8988T (cell line): ENCODE measurements around the gene SCD5.

ENCODE experiments used
- DNase-seq: peaks from one replicate; pipeline ENCODE4 v3.0.0; 2011

Gene SCD5

GRCh38 chr4:82583897-82584587 lies 214.6 kb downstream of the SCD5 start:
- DNase-seq, result no peak

GRCh38 chr4:82579932-82580331 lies 218.7 kb downstream of the SCD5 start:
- DNase-seq, result no peak
